ENCODE measurements around the gene FSTL5. TPM values are rescaled to one million over a fixed set of nuclear protein-coding genes. Genes with fewer than 3 reads are reported as not detected.

The FSTL5 gene
- total RNA-seq, 2 donors from 2014 or later, result not detected

- no peak overlapping the region for H3K4me3 ChIP-seq
- TF ChIP-seq CTCF (IDR thresholded peaks at IDR 0.05), result no peak
- no peaks in the 10 kb centered on the region for H3K36me3 ChIP-seq
- H3K27me3 ChIP-seq, result no peaks in the 10 kb centered on the region
- no peak overlapping the region for H3K27ac ChIP-seq
- H3K9me3 ChIP-seq, result no peaks in the 10 kb centered on the region
- no peaks in the 10 kb centered on the region for H3K4me1 ChIP-seq
- DNase-seq (ENCODE audit: low spot score), result no peak
These were observed 607.8 kb downstream of the FSTL5 start for GRCh38 chr4:161555689-161556660.

- no peak overlapping the region for H3K27ac ChIP-seq
- TF ChIP-seq CTCF (IDR thresholded peaks at IDR 0.05), result no peak
- H3K36me3 ChIP-seq, result no peaks in the 10 kb centered on the region
- no peaks in the 10 kb centered on the region for H3K27me3 ChIP-seq
- H3K9me3 ChIP-seq, result no peaks in the 10 kb centered on the region
- no peaks in the 10 kb centered on the region for H3K4me1 ChIP-seq
- no peak for DNase-seq (ENCODE audit: low spot score)
- H3K4me3 ChIP-seq, result no peak overlapping the region
These were observed 609.3 kb downstream of the FSTL5 start for GRCh38 chr4:161554372-161554990.

- no peaks in the 10 kb centered on the region for H3K36me3 ChIP-seq
- DNase-seq (ENCODE audit: low spot score), result no peak
- no peak overlapping the region for H3K27ac ChIP-seq
- H3K4me3 ChIP-seq, result no peak overlapping the region
- TF ChIP-seq CTCF (IDR thresholded peaks at IDR 0.05), result no peak
- no peaks in the 10 kb centered on the region for H3K4me1 ChIP-seq
- H3K27me3 ChIP-seq, result no peaks in the 10 kb centered on the region
- no peaks in the 10 kb centered on the region for H3K9me3 ChIP-seq
These were observed 616.9 kb downstream of the FSTL5 start for GRCh38 chr4:161546902-161547301.

GRCh38 chr4:161540265-161540664 lies 623.5 kb downstream of the FSTL5 start:
- H3K36me3 ChIP-seq, result no peaks in the 10 kb centered on the region
- TF ChIP-seq CTCF (IDR thresholded peaks at IDR 0.05), result no peak
- H3K27ac ChIP-seq, result no peak overlapping the region
- no peaks in the 10 kb centered on the region for H3K4me1 ChIP-seq
- H3K27me3 ChIP-seq, result no peaks in the 10 kb centered on the region
- no peak overlapping the region for H3K4me3 ChIP-seq
- H3K9me3 ChIP-seq, result no peaks in the 10 kb centered on the region
- DNase-seq (ENCODE audit: low spot score), result no peak

GRCh38 chr4:161538941-161539340 lies 624.9 kb downstream of the FSTL5 start:
- H3K36me3 ChIP-seq, result no peaks in the 10 kb centered on the region
- no peak for DNase-seq (ENCODE audit: low spot score)
- H3K9me3 ChIP-seq, result no peaks in the 10 kb centered on the region
- no peak overlapping the region for H3K27ac ChIP-seq
- H3K4me1 ChIP-seq, result no peaks in the 10 kb centered on the region
- H3K27me3 ChIP-seq, result no peaks in the 10 kb centered on the region
- TF ChIP-seq CTCF (IDR thresholded peaks at IDR 0.05), result no peak
- H3K4me3 ChIP-seq, result no peak overlapping the region
